Measurements from ENCODE around the gene SARNP.
"Not testable (repeated sequence)": the region's sequence is repeated elsewhere in the genome, so short reads cannot be mapped to it uniquely, and the experiment has no call there.

Gene SARNP

GRCh38 chr12:55840581-55841351, 23.2 kb upstream of the SARNP start:
- H3K4me3 ChIP-seq (ENCODE audit: control insufficient read depth, low read depth, low read length) = no peak overlapping the region
- DNase-seq (ENCODE audit: low read depth) = no peak
- TF ChIP-seq, protein P1, sequence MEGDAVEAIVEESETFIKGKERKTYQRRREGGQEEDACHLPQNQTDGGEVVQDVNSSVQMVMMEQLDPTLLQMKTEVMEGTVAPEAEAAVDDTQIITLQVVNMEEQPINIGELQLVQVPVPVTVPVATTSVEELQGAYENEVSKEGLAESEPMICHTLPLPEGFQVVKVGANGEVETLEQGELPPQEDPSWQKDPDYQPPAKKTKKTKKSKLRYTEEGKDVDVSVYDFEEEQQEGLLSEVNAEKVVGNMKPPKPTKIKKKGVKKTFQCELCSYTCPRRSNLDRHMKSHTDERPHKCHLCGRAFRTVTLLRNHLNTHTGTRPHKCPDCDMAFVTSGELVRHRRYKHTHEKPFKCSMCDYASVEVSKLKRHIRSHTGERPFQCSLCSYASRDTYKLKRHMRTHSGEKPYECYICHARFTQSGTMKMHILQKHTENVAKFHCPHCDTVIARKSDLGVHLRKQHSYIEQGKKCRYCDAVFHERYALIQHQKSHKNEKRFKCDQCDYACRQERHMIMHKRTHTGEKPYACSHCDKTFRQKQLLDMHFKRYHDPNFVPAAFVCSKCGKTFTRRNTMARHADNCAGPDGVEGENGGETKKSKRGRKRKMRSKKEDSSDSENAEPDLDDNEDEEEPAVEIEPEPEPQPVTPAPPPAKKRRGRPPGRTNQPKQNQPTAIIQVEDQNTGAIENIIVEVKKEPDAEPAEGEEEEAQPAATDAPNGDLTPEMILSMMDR (IDR thresholded peaks at IDR 0.05; ENCODE audit: control insufficient read depth, insufficient read depth, low read depth, low read length, missing control alignments) = no peak

GRCh38 chr12:55839345-55840140, 22.0 kb upstream of the SARNP start:
- DNase-seq (ENCODE audit: low read depth) = no peak
- TF ChIP-seq, protein P1 (IDR thresholded peaks at IDR 0.05; ENCODE audit: control insufficient read depth, insufficient read depth, low read depth, low read length, missing control alignments) = no peak
- H3K4me3 ChIP-seq (ENCODE audit: control insufficient read depth, low read depth, low read length) = no peak overlapping the region

GRCh38 chr12:55838361-55838760, 20.8 kb upstream of the SARNP start:
- no peak for DNase-seq (ENCODE audit: low read depth)
- H3K4me3 ChIP-seq (ENCODE audit: control insufficient read depth, low read depth, low read length) = no peak overlapping the region
- TF ChIP-seq, protein P1 (IDR thresholded peaks at IDR 0.05; ENCODE audit: control insufficient read depth, insufficient read depth, low read depth, low read length, missing control alignments) = no peak

DNA sequence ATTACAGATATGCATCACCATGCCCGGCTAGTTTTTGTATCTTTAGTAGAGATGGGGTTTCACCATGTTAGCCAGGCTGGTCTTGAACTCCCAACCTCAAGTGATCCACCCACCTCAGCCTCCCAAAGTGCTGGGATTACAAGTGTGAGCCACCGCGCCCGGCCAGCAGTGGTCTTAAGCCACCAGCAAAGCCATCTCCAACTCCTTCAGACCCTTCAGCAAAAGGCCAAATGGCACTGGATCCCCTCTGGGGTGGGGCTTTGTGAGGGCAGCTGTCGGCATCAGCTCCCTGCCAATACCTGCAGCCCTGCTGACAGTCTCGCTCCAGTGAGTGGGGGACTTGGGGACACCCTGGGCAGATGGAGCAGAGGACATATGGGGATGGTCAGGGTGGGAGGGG, 16.9 kb upstream of the SARNP start:
- H3K4me3 ChIP-seq (ENCODE audit: control insufficient read depth, low read depth, low read length); DNase-seq (ENCODE audit: low read depth): not testable (repeated sequence)

DNA sequence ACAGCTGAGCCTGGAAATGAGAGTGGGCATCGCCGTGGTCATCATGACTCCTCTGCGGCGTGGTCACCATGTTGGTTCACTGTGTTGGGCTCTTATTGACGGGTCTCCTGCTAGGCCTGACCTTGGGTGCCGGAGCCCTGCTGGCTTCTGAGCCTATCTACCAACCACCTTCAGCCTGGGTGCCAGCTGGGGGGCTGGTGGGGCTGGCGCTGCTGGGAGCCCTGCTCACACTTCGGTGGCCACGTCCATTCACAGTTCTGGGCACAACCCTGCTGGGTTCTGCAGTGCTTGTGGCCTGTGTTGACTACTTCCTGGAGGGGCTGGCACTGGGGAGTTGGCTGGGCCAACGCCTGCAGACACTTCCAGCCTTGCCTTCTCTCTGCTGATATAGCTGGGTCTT, 15.5 kb upstream of the SARNP start:
- no peak for DNase-seq (ENCODE audit: low read depth)
- TF ChIP-seq, protein P1 (IDR thresholded peaks at IDR 0.05; ENCODE audit: control insufficient read depth, insufficient read depth, low read depth, low read length, missing control alignments) = no peak
- H3K4me3 ChIP-seq (ENCODE audit: control insufficient read depth, low read depth, low read length) = no peak overlapping the region

GRCh38 chr12:55831447-55831815, 13.9 kb upstream of the SARNP start:
- TF ChIP-seq, protein P1 (IDR thresholded peaks at IDR 0.05; ENCODE audit: control insufficient read depth, insufficient read depth, low read depth, low read length, missing control alignments) = no peak
- H3K4me3 ChIP-seq (ENCODE audit: control insufficient read depth, low read depth, low read length) = peak overlapping the region; percentile 77
- no peak for DNase-seq (ENCODE audit: low read depth)
